Measurements from ENCODE around the gene FOXA2.

FOXA2 gene

DNA sequence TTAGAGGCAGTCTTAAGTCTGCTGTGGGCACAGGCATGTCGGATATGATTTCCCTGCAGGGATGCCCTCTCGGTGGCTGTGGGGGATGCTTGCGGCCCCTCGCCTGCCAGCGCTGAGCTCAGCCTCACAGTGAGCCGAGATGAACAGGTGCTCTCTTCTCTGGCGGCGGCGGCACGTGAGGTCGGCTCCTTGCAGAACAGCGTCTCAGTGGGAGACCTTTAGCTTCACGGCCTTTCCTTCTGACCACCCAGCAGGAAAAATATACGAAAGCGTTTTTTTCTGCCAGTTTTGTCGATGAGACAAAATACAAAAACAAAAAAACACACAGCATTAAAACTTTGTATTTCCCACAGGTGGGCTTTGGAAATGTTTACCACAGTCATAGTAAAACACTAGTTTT, 23.6 kb downstream of the FOXA2 start:
- no peak for DNase-seq
- TF ChIP-seq, protein P1, sequence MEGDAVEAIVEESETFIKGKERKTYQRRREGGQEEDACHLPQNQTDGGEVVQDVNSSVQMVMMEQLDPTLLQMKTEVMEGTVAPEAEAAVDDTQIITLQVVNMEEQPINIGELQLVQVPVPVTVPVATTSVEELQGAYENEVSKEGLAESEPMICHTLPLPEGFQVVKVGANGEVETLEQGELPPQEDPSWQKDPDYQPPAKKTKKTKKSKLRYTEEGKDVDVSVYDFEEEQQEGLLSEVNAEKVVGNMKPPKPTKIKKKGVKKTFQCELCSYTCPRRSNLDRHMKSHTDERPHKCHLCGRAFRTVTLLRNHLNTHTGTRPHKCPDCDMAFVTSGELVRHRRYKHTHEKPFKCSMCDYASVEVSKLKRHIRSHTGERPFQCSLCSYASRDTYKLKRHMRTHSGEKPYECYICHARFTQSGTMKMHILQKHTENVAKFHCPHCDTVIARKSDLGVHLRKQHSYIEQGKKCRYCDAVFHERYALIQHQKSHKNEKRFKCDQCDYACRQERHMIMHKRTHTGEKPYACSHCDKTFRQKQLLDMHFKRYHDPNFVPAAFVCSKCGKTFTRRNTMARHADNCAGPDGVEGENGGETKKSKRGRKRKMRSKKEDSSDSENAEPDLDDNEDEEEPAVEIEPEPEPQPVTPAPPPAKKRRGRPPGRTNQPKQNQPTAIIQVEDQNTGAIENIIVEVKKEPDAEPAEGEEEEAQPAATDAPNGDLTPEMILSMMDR (IDR thresholded peaks at IDR 0.05; ENCODE audit: low read depth, low read length): no peak
- H3K27ac ChIP-seq: no peak overlapping the region
- peaks cover 90% of the 10 kb centered on the region for H3K27me3 ChIP-seq (ENCODE audit: insufficient read depth, low read depth, severe bottlenecking)
- no peaks in the 10 kb centered on the region for H3K36me3 ChIP-seq
- H3K9me3 ChIP-seq (ENCODE audit: severe bottlenecking): no peaks in the 10 kb centered on the region
- H3K4me3 ChIP-seq (ENCODE audit: low read depth, low read length): no peak overlapping the region

DNA sequence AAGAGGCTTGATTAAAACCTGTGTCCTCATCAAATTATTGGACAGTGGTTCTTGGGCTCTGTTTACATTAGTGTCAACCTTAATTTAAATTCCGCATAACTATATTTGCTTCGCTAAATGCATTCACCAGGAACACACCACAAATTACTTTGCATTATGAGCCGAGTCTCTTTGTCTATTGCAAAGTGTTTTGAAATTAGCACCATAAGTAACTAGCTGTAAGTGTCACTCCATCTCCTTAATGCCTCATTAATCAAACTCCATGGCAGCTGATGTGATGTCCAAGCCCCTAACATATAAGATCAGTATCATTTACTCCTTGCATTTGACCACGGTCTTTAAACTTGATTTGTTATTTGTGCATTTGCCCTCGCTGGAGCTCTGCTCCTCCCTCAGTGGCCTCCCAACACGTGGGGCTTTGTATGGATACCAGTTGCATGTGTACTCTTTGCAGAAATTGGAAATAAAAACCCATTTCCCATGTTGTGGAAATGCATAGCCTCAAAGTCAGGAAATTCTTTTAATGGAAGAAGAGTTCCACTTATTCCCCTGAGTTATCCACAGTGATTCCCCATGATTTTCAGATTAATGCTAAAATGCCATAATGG, 24.6 kb downstream of the FOXA2 start:
- DNase-seq: no peak

DNA sequence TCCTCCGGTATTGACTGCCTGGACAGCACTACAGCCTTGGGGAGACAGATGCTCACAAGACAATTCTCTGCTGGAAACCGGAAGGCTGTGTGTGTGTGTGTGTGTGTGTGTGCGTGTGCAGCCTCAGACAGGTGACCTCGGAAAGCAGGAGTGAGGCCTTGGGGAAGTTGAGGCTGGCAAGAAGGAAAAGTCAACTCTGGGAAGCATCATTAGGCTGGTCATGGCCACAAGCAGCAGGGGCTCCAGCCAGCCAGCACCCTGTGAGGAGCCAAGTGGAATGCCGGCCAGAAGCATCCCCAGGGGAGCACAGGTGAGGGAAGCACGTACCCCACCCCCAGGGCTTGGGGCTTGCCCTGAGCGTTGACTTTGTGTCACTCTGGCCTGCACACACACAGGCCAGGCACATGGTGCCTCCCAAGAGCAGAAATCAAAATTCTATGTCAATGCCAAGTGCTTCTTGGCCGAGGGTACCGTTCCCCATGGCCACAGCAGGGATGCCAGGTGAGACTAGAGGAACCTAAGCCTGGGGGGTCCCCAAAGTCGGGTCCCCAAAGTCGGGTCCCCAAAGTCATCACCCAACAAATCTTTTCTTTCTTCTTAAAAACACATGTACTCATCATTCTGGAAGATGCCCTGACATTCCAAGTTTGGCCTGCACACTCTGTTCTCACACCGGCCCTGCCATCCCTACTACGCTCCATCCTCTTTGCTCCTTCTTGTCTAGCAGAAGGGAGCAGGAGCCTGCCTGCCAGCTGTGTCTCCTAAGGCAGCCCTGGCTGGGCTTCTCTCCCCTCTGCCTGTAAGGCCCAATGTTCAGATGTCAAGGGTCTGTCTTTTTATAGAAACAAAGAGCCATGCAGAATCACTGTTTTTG, 26.7 kb downstream of the FOXA2 start:
- TF ChIP-seq, protein P1 (IDR thresholded peaks at IDR 0.05; ENCODE audit: low read depth, low read length): no peak
- Histone ChIP-seq H3K4me3 (ENCODE audit: low read depth, low read length) (no peak overlapping the region), H3K27ac (no peak overlapping the region), H3K36me3 (no peaks in the 10 kb centered on the region), H3K9me3 (ENCODE audit: severe bottlenecking) (no peaks in the 10 kb centered on the region), H3K27me3 (ENCODE audit: insufficient read depth, low read depth, severe bottlenecking) (peaks cover 72% of the 10 kb centered on the region)
- no peak for DNase-seq

More for the DNA sequence above, 24.6 kb downstream of the FOXA2 start:
- Histone ChIP-seq H3K27ac (no peak overlapping the region), H3K9me3 (ENCODE audit: severe bottlenecking) (no peaks in the 10 kb centered on the region), H3K4me3 (ENCODE audit: low read depth, low read length) (no peak overlapping the region), H3K36me3 (no peaks in the 10 kb centered on the region), H3K27me3 (ENCODE audit: insufficient read depth, low read depth, severe bottlenecking) (peaks cover 80% of the 10 kb centered on the region)
- TF ChIP-seq, protein P1 (IDR thresholded peaks at IDR 0.05; ENCODE audit: low read depth, low read length): no peak

DNA sequence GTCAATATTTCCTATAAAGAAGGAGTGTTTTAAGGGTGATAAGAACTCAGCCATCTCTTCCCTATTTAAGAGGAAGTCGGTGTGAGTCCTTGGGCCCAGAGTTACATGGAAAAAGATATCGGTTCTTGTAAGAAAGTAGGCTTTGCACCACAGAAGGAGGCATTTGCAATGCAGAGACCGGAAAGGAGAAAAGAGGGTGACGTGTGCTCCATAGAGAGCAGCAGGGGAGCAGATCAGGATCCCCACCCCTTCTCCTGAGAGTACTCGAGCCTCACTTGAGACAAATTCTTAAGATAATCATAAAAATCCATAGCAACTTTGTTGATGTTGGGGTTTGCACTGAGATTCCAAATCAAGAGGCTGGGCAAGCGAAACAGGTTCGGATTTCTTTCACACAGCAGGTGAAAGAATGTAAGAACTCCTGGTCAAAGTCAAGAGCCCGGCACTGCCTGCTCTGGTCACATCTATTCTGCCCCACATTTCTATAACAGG, 27.8 kb downstream of the FOXA2 start:
- H3K4me3 ChIP-seq (ENCODE audit: low read depth, low read length): no peak overlapping the region
- TF ChIP-seq, protein P1 (IDR thresholded peaks at IDR 0.05; ENCODE audit: low read depth, low read length): no peak
- peaks cover 64% of the 10 kb centered on the region for H3K27me3 ChIP-seq (ENCODE audit: insufficient read depth, low read depth, severe bottlenecking)
- no peak for DNase-seq
- no peak overlapping the region for H3K27ac ChIP-seq
- no peaks in the 10 kb centered on the region for H3K9me3 ChIP-seq (ENCODE audit: severe bottlenecking)
- no peaks in the 10 kb centered on the region for H3K36me3 ChIP-seq

DNA sequence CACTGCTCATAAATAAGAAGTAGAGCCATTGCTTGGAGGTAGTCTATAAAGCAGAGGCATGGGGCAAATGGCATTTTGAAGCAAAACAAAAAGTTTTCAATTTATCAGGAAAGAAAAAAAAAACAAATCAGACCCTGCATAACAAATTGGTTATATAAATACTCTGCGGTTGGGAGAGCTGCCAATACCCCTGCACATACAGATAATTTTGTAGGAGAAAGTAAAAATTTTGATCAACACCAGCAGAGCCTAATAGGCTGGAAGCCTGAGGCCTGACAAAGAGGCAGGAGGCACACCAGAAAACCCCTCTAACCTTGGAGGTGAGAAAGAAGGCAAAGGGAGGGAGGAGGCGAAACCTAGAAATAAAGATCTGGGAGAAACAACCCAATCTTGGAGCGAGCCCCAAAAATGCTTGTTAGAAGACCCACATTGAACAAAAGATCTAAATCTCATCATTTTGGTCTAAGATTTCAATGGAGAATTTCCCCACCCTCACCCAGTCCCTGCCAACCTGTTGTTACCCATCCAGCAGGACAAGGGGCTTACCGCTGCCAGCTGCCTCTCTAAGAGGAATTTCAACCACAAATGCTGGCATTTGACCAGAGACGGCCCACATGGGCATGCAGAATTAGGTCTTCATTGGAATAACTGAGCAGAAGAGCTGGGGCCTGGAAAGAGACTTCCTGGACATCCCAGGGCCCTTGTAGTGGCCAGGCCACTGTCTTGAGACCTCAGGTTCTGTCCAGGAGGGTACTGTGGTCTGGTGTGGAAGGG, 28.4 kb downstream of the FOXA2 start:
- DNase-seq: no peak
- H3K27me3 ChIP-seq (ENCODE audit: insufficient read depth, low read depth, severe bottlenecking): peaks cover 62% of the 10 kb centered on the region
- H3K4me3 ChIP-seq (ENCODE audit: low read depth, low read length): no peak overlapping the region
- H3K27ac ChIP-seq: no peak overlapping the region
- TF ChIP-seq, protein P1 (IDR thresholded peaks at IDR 0.05; ENCODE audit: low read depth, low read length): no peak
- H3K9me3 ChIP-seq (ENCODE audit: severe bottlenecking): no peaks in the 10 kb centered on the region
- no peaks in the 10 kb centered on the region for H3K36me3 ChIP-seq

Data from WERI-Rb-1 (cell line).